GOT3 (cell line): ENCODE measurements around the gene DGKD.

Experiments
- DNase-seq: peaks from one replicate; lab custom pipeline; 2025; ENCODE audit warnings: mixed read lengths; lab: John Stamatoyannopoulos, UW

The DGKD gene

DNA sequence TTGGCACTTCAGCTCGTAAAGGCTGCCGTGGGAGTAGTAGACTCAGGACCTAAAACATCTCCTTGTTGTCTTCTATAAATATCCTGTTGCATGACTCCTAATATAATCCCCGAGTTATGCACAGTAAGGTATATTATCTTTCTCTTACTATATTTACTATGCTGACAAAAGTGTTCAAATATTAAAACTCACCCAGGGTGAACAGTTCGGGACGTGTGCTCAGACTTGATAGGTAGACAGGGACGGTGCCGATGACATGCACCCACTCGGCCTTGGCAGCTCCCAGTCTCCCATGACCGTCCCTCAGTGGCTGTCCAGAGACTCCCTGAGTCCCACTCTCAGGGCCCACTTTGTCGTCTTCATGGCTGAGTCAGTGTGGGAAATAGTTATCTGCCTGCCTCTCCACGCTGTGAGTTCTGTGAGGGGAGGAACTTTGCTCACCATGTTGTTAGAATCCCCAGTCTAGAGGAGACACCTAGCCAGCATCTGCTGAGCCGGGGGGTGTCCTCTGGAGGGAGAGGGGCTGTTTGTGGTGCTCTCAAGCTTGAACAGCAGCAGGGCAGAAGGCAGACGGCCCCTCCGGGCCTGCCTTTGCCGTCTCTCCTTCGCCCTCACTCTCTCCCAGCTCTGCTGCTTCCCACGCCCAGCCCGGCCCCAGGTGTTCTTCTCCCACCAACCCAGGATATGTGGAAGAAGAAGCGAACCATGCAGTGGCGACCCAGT, 75.0 kb downstream of the DGKD start:
- DNase-seq: no peak

DNA sequence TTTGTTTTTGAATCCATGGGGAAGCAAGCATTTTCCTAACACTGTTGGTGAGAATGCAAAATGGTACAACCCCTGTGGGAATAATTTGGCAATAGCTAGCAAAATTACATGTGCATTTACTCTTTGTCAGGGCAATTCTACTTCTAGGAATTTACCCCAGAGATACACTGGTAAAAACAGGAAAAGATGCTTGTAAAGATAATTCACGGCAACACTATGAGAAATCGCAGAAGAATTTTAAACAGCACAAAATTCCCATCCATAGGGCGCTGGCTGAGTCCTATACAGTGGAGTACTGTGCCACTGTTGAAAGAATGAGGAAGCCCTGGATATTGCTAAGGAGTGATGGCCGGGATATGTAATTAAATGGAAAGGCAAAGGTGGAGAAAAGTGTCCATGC, 75.8 kb downstream of the DGKD start:
- DNase-seq: no peak

DNA sequence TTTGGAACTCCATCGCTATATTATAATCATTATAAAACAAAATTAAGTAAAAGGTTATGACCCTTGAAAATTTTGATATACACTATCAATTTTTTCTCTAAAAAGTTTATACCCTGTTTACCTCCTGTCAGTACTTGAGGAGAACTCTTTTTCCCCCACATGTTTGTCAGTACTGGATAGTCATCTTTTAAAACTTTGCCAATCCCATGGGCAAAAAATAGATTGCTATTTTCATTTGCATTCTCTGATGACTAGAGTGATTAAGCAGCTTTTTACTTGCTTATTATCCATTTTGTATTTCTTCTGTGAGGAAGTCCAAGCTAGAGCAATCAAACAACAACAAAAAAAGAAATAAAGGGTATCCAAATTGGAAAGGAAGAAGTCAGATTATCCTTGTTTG, 76.4 kb downstream of the DGKD start:
- no peak for DNase-seq

DNA sequence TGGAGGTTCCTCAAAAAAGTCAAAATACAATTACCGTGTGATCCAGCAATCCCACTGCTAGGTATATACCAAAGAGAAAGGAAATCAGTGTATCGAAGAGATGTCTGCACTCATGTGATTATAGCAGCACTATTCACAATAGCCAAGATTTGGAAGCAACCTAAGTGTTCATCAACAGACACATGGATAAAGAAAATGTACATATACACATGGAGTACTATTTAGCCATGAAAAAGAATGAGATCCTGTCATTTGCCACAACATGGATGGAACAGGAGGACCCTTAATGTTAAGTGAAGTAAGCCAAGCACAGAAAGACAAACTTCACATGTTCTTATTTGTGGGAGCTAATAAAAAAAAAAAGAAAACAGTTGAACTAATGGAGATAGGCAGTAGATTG, 78.7 kb downstream of the DGKD start:
- DNase-seq: no peak

DNA sequence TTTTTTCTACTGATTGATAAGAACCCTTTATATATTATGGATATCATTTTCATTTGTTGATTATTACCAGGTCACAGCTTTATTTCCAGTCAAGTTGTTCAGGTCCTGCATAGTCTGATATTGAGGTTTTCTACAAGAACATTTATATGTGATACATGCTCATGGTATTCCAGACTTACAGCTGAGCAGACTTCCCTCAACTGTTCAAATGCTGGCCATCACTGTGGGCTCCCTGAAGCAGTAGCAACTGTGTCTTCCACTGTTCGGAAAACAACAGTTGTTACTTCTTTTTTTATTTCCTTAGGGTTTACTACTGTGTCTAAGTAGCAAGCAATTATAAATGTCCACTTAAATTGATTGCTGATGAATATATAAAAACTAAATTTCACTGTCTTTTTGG, 79.5 kb downstream of the DGKD start:
- DNase-seq: no peak

GRCh38 chr2:233434666-233435330, 80.5 kb downstream of the DGKD start:
- no peak for DNase-seq

- DNase-seq: no peak
Observed at GRCh38 chr2:233435436-233436190, 81.3 kb downstream of the DGKD start.

DNA sequence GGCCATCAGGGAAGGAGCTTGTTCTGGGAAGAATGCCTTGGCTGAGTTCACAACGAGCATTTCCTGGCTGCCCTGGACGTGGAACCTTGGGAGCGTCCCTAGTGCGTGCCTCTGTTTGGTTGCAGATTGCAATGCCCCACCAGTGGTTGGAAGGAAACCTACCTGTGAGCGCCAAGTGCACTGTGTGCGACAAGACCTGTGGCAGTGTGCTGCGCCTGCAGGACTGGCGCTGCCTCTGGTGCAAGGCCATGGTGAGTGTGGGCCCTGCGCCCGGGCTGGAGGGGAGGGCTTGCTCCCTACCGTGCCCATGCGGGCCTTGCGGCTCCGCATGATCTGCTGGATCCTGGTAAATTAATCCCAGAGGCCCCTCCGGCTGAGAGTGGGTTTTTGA, 81.9 kb downstream of the DGKD start:
- DNase-seq: no peak

GRCh38 chr2:233436691-233437438, 82.6 kb downstream of the DGKD start:
- no peak for DNase-seq

DNA sequence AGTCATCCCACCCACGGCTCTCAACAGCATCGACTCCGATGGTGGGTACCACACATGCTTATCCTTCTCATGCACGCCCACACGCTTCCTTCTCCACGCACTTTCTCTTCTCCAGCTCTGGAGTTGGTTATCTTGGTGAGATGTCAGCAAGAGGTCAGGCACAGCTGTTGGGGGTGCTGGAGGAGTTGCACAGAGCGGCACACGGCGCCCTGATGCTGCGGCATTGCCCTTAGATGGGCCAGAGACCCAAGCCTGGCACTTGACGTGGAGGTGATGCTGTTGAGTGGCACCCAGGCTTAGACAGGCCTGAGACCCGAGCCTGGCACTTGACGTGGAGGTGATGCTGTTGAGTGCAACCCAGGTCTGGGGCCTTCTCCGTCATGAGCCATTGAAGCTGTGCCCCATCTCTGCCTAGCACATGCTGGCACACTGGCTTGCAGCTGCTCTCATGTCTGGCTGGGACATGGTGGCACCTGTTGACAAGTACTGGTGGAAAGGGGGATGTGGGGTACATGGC, 83.2 kb downstream of the DGKD start:
- DNase-seq: no peak

- no peak for DNase-seq
Observed at GRCh38 chr2:233438573-233439147, 84.4 kb downstream of the DGKD start.

DNA sequence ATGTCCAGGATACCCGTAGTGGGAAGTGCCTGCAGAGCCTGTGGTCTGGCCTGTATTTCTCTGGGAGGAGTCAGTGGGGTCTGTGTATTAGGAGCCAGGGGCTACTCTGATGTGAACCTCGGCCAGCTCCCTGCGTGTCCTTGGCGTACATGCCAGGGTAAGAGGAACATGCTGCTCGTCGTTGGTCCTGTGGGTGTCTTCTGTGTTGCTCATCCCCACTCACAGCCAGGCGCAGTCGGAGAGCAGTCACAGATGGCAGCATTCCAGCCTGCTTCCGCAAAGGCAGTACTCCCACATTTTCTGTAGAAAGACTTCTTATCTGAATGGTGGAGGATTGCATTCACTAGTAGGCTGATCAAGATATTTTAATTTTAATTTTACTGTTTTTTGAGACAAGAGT, 84.9 kb downstream of the DGKD start:
- DNase-seq: no peak

DNA sequence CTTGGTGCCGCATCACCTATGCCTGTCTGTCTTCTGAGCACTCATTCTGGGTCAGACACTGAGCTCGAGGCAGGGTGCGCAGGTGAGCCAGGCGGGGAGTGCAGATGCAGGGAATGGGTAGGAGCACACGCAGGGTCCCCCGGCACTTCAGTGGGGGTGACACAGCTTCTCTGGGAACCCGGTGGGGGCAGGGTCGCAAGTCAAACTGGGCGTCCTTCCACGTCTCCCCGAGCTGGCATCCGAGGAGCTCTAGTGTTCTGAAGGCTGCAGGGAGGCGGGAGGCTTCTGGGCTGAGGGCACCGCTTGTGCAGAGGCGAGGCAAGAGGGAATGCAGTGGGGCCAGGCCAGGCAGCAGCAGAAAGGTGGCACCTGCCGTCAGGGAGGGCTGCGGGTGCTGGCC, 86.0 kb downstream of the DGKD start:
- no peak for DNase-seq

DNA sequence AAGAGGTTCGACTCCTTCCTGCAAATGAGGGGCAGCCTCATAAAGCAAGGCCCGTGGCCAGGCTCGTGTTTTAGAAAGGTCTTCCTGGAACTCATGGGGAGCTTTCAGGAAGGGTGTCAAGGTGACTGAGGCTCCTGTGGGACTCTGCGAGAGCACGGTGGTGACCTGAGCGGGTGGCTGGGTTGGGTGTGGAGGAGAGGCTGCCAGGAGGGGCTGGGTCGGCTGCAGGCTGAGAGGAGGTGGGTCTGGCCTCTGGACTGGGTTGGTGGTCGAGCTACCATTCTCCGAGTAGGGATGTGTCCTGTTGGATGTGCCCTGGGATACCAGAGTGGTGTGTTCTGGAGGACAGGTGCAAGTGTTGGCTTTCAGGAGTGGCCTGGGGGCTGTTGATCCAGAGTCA, 86.4 kb downstream of the DGKD start:
- no peak for DNase-seq

DNA sequence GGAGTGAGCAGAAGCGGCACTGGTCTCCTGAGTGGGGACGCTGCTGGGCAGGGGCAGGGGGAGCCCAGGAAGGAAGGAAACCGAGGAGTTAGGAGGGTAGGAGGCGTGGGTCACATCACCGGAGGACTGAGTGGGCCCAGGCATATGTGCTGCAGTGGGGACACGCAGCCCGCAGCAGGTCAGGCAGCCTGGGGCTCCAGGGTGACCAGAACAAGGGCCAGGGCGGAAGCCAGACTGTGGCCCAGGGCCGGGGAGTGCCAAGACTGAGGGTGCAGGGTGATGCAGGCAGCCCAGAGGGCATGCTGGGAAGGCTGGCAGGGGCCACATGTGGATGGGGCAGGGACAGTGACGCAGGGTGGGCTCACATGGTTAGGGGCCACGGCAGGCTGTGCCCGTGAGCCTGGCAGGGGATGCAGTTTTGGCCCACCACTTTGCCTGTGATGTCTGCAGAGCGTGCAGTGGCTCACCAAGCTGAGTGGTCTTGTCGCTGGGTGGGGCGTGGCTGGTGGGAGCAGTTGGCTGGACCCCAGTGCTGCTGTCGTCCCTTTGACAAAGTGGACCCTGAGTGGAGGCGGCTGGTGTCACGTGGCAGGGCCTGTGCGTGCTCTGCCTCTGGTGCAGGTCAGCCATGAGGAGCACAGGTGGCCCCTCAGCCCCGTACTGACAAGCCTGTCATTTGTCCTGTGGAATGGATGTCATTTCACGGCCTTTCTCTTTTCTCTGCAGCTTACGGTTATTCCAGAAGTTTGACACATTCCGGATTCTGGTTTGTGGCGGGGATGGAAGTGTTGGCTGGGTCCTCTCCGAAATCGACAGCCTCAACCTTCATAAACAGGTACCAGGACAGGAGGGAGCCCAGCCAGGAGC, 87.1 kb downstream of the DGKD start:
- no peak for DNase-seq

DNA sequence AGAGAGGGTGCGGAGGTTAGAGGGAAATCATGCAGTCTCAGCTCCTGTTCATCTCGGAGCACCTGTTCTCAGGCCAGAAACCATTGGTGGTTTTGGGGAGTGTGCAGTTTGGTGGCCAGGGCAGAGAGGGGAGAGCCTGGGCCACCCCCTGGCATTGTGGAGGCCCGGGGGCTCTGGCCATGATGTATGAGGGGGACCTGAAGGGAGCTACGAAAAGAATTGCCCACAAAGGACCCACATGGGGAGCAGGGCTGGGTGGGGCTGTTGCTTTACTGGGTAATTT, 87.7 kb downstream of the DGKD start:
- no peak for DNase-seq

DNA sequence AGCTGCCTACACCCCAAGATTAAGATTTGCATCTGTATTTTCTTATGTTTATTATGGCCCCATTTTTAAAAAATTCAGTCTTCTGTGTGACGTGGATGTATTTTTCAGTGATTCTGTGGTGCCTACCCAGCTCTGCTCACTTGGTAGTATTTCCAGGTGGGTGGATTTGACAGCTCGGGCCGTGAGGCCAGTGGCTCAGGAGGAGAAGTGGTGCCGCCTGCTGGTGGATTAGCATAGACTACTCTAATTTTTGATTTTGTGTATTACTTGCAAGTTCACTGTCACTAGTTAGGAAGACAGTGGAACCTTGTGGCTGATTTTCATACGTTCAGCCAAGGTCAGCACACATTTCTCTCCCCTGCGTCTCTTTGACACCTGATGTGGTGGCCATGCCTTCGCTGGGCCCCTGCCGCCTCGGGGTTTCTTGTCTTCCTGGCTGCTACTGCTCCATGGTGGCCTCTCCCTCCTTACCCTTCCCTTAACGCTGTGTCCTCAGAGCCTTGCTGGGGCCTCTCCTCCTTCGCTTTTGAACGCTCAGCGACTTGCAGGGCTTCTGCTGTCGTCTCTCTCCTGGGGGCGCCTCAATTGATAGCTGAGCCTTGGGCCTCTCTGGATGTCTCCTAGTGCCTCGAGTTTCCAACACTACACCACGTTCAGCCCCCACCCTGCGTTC, 89.4 kb downstream of the DGKD start:
- DNase-seq: no peak

DNA sequence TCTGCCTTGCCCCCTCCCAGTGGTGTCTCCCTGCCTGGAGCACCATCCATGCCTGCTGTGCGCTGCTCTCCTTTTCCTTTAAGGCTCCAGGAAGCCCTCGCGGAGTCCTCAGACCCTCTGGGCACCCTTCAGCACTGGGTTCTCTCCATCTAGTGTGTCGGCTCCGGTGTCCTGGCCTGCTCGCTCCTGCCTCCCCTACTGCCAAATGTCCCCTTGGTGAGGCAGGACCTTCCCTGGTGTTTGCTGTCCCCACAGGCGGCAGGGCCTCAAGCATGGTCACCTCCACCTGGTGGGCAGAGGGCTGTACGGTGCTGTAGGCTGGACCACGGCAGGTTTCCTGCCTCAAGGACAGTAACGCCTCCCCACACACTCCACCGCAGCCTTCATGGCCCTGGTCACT, 90.2 kb downstream of the DGKD start:
- no peak for DNase-seq

GRCh38 chr2:233445152-233445830, 91.0 kb downstream of the DGKD start:
- DNase-seq: no peak

DNA sequence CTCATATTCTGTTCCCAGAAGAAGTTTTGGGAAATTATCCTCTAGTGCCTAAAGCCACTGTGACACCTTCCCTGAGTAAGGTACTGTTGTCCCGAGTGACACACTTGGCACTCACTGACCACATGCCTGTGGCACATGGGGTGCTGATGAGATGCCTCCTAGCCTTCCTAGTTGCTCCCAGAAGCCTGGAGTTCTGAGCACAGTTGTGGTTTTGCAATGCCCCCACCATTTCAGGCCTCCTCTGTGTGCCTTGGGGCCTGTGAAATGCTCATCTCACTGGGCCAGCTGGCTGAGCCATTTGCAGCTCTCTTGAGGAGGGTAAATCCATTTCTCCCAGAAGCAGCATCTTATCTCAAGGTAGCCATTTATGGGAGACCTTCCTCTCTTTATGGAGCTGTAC, 91.8 kb downstream of the DGKD start:
- DNase-seq: no peak
